Astrocyte of the spinal cord (primary cell): Measurements from ENCODE around the gene PRKAR1B.

Experiments used
- DNase-seq: peaks from one replicate; pipeline ENCODE4 v3.0.0; 2011; ENCODE audit warnings: low read depth, low spot score
- H3K4me3 ChIP-seq: 2 replicates; pipeline ENCODE4 v1.5.1; 2011; ENCODE audit warnings: low read depth, mild to moderate bottlenecking, low read length, moderate library complexity
- CTCF ChIP-seq: IDR thresholded peaks from 2 replicates; pipeline ENCODE4 v1.5.1; 2012; ENCODE audit warnings: low read depth, mild to moderate bottlenecking, low read length, inconsistent platforms
- in situ Hi-C: cut with HindIII; loops from 2 replicates; pipeline ENCODE4 v1.10.0; 2017; ENCODE audit warnings: low sequenced_read_pairs

The PRKAR1B gene

GRCh38 chr7:582081-582835, 144.8 kb downstream of the PRKAR1B start:
- in situ Hi-C loops, result no loop called here
- no peak for DNase-seq
- no peak overlapping the region for H3K4me3 ChIP-seq
- no peak for TF ChIP-seq CTCF

GRCh38 chr7:578386-578785, 148.7 kb downstream of the PRKAR1B start:
- in situ Hi-C loops, result no loop called here
- no peak for DNase-seq
- no peak overlapping the region for H3K4me3 ChIP-seq
- no peak for TF ChIP-seq CTCF

GRCh38 chr7:577741-578370, 149.2 kb downstream of the PRKAR1B start:
- in situ Hi-C loops, result no loop called here
- TF ChIP-seq CTCF, result no peak
- no peak for DNase-seq
- H3K4me3 ChIP-seq, result no peak overlapping the region

GRCh38 chr7:577278-577665, 149.8 kb downstream of the PRKAR1B start:
- no peak overlapping the region for H3K4me3 ChIP-seq
- in situ Hi-C loops, result no loop called here
- TF ChIP-seq CTCF, result no peak
- no peak for DNase-seq

GRCh38 chr7:576524-577277, 150.4 kb downstream of the PRKAR1B start:
- TF ChIP-seq CTCF, result no peak
- DNase-seq, result no peak
- no peak overlapping the region for H3K4me3 ChIP-seq
- in situ Hi-C loops, result no loop called here

- H3K4me3 ChIP-seq, result no peak overlapping the region
- in situ Hi-C loops, result no loop called here
- no peak for DNase-seq
- TF ChIP-seq CTCF, result no peak
Measured at GRCh38 chr7:575425-576366, 151.4 kb downstream of the PRKAR1B start.
